ENCODE data around the gene GPSM3.

DNA sequence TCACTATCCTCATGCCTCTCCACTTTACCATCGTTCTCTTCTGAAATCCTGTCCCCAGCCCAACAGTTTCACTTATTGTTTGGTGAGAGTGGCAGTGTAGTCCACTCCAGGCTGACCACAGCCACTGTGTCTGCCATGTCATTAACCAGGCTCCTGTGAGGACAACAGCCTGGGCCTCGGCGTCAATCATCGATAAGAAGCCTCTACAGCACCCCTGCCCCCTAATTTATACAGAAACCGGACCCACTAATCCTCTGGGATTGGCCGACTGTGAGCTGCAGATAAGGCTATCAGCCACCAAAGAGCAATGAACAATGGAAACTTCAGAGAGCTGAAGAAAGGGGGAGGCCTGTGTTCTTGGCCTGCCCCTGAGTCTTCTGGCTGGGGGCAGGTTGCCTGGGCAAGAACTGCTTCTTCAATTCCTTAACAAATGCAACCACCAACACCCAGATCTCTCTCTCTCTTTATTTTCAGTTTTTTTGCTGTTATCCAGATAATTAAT is 24.6 kb downstream of the GPSM3 start:
- TF ChIP-seq POLR2AphosphoS5 (IDR thresholded peaks at IDR 0.05; ENCODE audit: low read depth, low read length) (no peak), TAF1 (IDR thresholded peaks at IDR 0.05; ENCODE audit: borderline replicate concordance, insufficient read depth, low read length) (no peak), FOXP2 (optimal IDR thresholded peaks at IDR 0.05; ENCODE audit: borderline replicate concordance, extremely low read depth, extremely low read length, insufficient read depth) (no peak)

Data from PFSK-1 (cell line).